Activated naive CD4-positive, alpha-beta T cell treated with Interleukin-2 at 50 U/mL for 16 hours (primary cell): ENCODE data around the gene APLF.
"Not testable (repeated sequence)": the region's sequence is repeated elsewhere in the genome, so short reads cannot be mapped to it uniquely, and the experiment has no call there.

ENCODE experiments used
- DNase-seq: peaks from one replicate; pipeline ENCODE4 v3.0.0-alpha.2; 2020

APLF gene

GRCh38 chr2:68478688-68479087 is 11.3 kb downstream of the APLF start:
- no peak for DNase-seq

GRCh38 chr2:68482296-68482820 is 15.0 kb downstream of the APLF start:
- DNase-seq = no peak

- no peak for DNase-seq
These were observed 15.6 kb downstream of the APLF start for GRCh38 chr2:68483011-68483410.

- DNase-seq = no peak
These were observed 20.5 kb downstream of the APLF start for GRCh38 chr2:68487773-68488355.

- not testable (repeated sequence) for DNase-seq
These were observed 21.2 kb downstream of the APLF start for GRCh38 chr2:68488605-68489004.

- DNase-seq = no peak
These were observed 21.9 kb downstream of the APLF start for GRCh38 chr2:68489282-68489681.

- DNase-seq = no peak
These were observed 24.2 kb downstream of the APLF start for GRCh38 chr2:68491582-68491981.

- no peak for DNase-seq
These were observed 31.7 kb downstream of the APLF start for GRCh38 chr2:68499133-68499532.

- no peak for DNase-seq
These were observed 33.3 kb downstream of the APLF start for GRCh38 chr2:68500649-68501048.

GRCh38 chr2:68501768-68502167 is 34.4 kb downstream of the APLF start:
- no peak for DNase-seq

GRCh38 chr2:68505603-68506159 is 38.3 kb downstream of the APLF start:
- no peak for DNase-seq

- DNase-seq = no peak
These were observed 38.8 kb downstream of the APLF start for GRCh38 chr2:68506170-68506569.

- DNase-seq = no peak
These were observed 44.9 kb downstream of the APLF start for GRCh38 chr2:68512326-68512725.

GRCh38 chr2:68512966-68513365 is 45.6 kb downstream of the APLF start:
- no peak for DNase-seq

- DNase-seq = no peak
These were observed 47.0 kb downstream of the APLF start for GRCh38 chr2:68514316-68514929.

GRCh38 chr2:68516051-68516955 is 48.9 kb downstream of the APLF start:
- DNase-seq = no peak

GRCh38 chr2:68519236-68519635 is 51.9 kb downstream of the APLF start:
- no peak for DNase-seq

- no peak for DNase-seq
These were observed 53.7 kb downstream of the APLF start for GRCh38 chr2:68521037-68521436.

GRCh38 chr2:68526943-68527342 is 59.6 kb downstream of the APLF start:
- not testable (repeated sequence) for DNase-seq

GRCh38 chr2:68527343-68528081 is 60.1 kb downstream of the APLF start:
- DNase-seq = not testable (repeated sequence)

GRCh38 chr2:68529156-68529555 is 61.8 kb downstream of the APLF start:
- not testable (repeated sequence) for DNase-seq

- DNase-seq = not testable (repeated sequence)
These were observed 62.3 kb downstream of the APLF start for GRCh38 chr2:68529651-68530050.

GRCh38 chr2:68536000-68536399 is 68.6 kb downstream of the APLF start:
- no peak for DNase-seq
